VCaP (cell line): ENCODE measurements around the gene NEBL.

ENCODE experiments used
- H3K27ac ChIP-seq: fragments of 450-650 bp; 2 replicates; pipeline ENCODE4 v1.5.1; 2017
- TF ChIP-seq, protein P1 (sequence below): fragments of 450-650 bp; conservative IDR thresholded peaks from 2 replicates; pipeline ENCODE4 v1.5.1; 2017; ENCODE audit warnings: mild to moderate bottlenecking, moderate library complexity

NEBL gene

DNA sequence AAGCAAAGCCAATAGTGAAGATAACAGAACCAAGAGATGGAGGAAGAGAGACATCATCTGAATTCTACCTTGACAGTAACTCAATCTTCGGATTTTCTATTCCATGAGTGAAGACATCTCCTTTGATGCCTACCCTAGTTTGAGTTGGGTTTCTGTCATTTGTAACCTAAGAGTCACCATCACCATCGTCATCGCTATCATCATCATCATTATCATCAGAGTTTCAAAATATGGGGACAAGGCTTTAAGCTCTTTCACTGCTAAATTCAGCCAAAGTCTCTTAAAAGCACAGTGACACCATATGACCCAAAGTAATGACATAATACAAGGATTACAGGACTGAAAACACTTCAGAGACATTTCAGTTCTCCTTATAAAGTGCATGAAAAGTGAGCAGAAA is 57.2 kb downstream of the NEBL start:
- no peak overlapping the region for H3K27ac ChIP-seq
- TF ChIP-seq, protein P1, sequence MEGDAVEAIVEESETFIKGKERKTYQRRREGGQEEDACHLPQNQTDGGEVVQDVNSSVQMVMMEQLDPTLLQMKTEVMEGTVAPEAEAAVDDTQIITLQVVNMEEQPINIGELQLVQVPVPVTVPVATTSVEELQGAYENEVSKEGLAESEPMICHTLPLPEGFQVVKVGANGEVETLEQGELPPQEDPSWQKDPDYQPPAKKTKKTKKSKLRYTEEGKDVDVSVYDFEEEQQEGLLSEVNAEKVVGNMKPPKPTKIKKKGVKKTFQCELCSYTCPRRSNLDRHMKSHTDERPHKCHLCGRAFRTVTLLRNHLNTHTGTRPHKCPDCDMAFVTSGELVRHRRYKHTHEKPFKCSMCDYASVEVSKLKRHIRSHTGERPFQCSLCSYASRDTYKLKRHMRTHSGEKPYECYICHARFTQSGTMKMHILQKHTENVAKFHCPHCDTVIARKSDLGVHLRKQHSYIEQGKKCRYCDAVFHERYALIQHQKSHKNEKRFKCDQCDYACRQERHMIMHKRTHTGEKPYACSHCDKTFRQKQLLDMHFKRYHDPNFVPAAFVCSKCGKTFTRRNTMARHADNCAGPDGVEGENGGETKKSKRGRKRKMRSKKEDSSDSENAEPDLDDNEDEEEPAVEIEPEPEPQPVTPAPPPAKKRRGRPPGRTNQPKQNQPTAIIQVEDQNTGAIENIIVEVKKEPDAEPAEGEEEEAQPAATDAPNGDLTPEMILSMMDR, result no peak

DNA sequence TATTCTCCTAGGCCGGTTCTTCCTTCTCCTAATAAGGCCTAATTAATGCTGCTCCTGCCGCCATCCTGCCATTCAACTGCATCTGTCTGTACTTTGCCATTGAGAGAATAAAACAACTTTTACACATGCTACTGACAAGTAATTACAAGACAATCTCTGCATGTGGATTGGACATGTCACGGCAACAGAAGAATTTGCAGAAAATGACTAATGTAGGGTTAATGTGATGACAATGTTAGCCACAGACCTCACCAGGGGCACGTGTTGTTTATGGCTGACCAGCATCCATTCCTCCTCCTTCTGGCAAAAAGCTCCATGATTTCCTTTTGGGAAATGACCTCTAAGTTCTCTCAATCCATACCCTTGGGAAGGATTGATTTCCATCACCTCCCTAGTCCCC is 58.0 kb downstream of the NEBL start:
- TF ChIP-seq, protein P1, result no peak
- no peak overlapping the region for H3K27ac ChIP-seq

DNA sequence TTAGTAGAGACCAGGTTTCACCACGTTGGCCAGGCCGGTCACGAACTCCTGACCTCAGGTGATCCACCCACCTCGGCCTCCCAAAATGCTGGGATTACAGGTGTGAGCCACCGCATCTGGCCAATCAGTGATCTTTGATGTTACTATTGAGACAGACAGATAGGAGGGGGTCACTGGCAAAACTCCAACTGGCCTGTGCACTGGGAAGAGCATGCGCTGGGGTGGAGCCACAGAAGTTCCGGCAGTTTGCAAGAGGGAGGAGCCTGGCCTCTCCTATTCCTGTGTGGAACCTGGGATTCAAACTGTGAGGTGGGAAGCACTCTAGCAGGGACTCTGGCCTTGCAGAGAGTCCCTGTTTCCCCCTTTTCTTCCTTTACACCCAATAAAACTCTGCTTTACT is 60.7 kb downstream of the NEBL start:
- TF ChIP-seq, protein P1, result no peak
- H3K27ac ChIP-seq, result no peak overlapping the region

DNA sequence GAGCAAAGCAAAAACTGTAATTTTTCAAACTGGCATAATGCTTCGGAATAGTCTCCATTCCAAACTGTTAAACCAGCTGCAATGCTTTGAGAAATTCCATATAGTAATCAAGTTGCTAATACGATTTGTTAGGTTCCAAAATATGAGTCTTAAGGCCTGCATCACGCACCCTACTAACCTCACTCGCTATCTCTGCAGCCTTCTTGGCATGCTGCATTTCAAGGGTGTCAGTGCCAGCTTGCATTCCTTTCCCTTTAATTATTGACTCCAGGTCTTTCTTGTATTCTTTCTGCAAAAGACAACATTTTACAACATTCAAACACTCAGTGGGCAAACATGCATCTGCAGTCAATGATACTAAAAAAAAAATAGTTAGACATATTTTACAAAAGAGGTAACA is 61.8 kb downstream of the NEBL start:
- TF ChIP-seq, protein P1, result no peak
- H3K27ac ChIP-seq, result no peak overlapping the region

DNA sequence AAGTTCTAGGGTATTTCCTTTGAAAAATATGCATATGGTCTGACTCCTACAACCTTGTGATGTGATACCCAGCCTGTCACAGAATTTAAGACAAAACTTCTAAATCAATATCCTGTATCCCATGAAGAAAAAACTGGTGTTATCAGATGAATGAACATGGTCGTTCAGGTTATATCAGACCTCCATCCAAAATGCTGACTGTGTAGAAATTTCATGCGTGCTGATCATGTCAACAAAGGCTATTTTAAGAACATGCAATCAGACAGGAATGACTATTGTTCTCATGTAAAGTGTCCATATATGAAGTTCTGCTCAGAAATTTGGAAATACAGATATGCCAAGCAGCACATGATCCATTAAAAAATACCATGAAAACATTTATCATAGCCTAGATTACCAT is 62.3 kb downstream of the NEBL start:
- H3K27ac ChIP-seq, result no peak overlapping the region
- TF ChIP-seq, protein P1, result no peak

DNA sequence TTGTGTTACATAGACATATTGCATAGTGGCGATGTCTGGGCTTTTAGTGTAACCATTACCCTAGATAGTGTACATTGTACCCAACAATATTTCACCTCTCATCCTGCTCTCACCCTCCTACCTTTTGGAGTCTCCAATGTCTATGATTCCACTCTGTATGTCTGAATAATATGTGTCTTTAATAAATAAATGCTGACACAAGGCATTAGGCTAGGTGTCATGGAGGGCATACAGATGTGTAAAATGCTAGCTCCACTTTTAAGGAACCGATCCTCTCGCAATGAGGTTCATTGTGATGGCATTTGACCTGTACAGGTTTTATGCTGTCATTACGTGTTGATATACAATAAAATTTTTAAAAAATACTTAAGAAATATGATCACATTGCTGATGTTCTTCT is 74.3 kb downstream of the NEBL start:
- no peak overlapping the region for H3K27ac ChIP-seq

DNA sequence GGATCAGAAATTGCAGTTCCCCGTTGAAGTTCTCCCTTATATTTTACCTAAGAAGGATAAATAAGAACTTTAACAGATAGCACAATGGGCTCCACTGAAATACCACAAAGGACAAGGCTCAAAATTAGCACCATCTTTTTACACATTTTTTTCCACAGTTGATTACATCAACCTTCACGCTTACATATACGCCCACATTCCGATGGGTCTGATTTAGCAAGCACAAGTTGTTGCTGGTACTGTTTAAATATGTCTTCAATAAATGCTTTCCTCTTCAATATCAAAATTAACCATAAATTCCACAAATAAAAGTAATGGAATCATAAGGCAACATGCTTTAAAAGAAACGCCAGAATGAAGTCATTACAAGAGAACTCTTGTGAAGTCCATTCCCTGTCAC is 79.5 kb downstream of the NEBL start:
- no peak overlapping the region for H3K27ac ChIP-seq
- TF ChIP-seq, protein P1, result no peak

More for the DNA sequence above, 74.3 kb downstream of the NEBL start:
- TF ChIP-seq, protein P1, result no peak

DNA sequence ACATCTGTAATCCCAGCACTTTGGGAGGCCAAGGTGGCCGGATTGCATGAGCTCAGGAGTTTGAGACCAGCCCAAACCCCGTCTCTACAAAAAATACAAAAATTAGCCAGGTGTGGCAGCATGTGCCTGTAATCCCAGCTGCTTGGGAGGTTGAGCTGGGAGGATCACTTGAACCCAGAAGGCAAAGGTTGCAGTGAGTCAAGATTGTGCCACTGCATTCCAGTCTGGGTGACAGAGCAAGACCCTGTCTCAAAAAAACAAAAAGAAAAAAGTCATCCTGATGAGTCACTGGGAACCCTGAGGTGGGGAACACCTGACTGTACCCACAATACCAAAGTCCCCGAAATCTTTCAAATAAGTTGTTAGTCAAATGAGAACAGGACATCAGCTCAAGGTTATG is 80.0 kb downstream of the NEBL start:
- no peak overlapping the region for H3K27ac ChIP-seq
- TF ChIP-seq, protein P1, result no peak
